Epithelial cell of esophagus (primary cell): ENCODE data around the gene FHIT.

Experiments used
- DNase-seq: peaks from one replicate; pipeline ENCODE4 v3.0.0; 2010; ENCODE audit warnings: low read depth
- H3K4me3 ChIP-seq: 2 replicates; pipeline ENCODE4 v1.5.1; 2011; ENCODE audit warnings: mild to moderate bottlenecking, low read length, control low read depth
- TF ChIP-seq, protein P1 (sequence below): IDR thresholded peaks from 2 replicates; pipeline ENCODE4 v1.5.1; 2011; ENCODE audit warnings: low read depth, mild to moderate bottlenecking, low read length, control low read depth, inconsistent platforms; ENCODE audit not compliant: insufficient read depth; ENCODE audit errors: missing control alignments

FHIT gene

DNA sequence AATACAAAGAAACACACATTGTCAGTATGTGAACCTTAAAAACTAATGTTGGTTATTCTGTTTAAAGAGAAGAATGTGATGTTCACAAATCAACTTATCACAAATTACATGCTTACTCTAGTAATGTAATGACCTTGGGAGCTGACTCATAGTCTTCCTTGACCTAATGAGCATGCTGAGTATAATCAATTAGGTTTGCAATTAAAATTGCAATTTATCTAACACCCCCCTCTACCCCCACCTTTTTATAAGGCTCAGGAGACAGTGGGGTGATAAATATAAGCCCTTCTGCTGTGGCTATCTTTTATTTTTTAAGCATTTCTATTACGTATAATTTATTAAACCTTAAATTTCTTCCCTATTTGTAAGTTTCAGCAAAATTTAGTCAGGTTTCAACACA, 1253.7 kb downstream of the FHIT start:
- TF ChIP-seq, protein P1, sequence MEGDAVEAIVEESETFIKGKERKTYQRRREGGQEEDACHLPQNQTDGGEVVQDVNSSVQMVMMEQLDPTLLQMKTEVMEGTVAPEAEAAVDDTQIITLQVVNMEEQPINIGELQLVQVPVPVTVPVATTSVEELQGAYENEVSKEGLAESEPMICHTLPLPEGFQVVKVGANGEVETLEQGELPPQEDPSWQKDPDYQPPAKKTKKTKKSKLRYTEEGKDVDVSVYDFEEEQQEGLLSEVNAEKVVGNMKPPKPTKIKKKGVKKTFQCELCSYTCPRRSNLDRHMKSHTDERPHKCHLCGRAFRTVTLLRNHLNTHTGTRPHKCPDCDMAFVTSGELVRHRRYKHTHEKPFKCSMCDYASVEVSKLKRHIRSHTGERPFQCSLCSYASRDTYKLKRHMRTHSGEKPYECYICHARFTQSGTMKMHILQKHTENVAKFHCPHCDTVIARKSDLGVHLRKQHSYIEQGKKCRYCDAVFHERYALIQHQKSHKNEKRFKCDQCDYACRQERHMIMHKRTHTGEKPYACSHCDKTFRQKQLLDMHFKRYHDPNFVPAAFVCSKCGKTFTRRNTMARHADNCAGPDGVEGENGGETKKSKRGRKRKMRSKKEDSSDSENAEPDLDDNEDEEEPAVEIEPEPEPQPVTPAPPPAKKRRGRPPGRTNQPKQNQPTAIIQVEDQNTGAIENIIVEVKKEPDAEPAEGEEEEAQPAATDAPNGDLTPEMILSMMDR = no peak
- DNase-seq = no peak
- no peak overlapping the region for H3K4me3 ChIP-seq

DNA sequence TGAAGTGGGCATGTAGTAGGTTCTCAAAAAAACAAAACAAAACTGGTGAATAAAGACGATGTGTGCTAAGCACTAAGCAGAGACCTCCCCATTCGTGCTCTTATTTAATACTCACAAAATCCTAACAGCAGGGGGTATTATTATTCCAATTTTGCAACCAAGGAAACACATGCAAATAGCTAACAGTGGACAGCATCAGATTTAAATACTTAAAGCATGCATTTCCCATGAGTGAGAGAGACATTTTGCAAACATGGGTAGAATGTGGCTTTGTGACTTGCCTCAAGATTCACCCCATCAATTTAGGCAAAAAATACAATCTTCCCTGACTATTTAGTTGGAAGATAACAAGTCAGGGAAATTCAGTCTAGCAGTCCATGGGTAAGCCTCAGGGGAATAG, 1255.2 kb downstream of the FHIT start:
- TF ChIP-seq, protein P1 = no peak
- no peak overlapping the region for H3K4me3 ChIP-seq
- DNase-seq = no peak

DNA sequence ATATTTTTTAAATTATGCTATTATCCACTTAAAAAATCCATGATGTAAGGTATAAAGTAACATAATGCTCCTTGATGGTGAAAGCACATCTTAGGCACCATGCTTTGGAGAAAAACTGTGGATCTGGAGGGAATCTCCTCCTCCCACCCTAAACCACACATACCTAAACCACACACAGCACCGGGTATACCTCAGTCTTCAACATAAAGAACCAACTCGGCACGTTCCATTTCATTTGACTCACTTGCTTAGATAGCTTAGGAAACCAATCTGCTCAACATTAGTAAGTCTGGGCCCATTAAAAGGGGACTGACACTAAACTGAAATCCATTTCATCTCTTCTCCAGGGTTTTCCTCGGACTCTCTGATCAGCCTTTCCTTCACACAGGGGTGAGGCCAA, 1255.7 kb downstream of the FHIT start:
- DNase-seq = no peak
- H3K4me3 ChIP-seq = no peak overlapping the region
- TF ChIP-seq, protein P1 = no peak

DNA sequence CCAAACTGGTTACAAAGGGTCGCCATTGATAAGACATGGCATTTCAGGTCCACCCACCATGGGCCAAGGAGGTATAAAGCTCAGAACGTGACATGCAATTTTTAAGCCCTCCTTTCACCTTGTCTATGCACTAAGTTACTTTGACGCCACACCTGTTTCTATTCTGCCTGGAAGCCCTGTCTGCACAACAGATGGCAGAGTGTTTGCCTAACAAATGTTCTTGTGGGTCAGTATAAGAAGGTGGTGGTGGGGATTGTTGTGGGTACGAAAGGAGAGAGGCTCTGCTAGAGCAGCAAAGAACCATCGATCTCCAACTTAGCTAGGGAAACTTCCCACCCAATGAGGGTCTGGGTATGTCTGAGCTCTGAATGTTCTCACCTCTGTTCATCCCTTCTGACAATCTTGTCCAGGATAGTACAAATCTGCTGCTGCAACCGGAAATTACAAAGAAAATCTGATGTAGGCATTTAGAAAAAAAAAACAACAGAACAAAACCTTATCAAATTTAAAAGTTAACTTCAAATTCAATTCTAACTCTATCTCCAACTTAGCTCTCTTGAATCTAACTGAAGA, 1256.4 kb downstream of the FHIT start:
- H3K4me3 ChIP-seq = no peak overlapping the region
- DNase-seq = no peak
- TF ChIP-seq, protein P1 = no peak

DNA sequence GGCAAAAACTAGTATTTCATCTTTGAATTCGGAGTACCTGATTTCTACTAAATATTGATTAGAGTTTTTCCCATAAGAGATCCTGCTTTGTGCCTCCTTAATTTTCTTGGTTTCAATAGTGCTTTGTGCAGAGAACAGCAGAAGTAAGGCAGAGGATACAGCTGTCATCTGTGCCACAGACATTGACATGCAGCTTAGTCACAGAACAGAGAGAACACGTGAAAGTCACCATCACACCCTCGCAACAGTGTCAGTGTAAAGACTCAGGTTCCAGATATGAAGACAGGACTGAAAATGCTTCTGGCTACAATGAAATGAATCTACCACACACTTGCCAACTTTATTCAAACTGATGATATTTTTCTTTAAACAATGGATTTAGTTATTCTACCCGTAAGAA, 1258.7 kb downstream of the FHIT start:
- DNase-seq = no peak
- H3K4me3 ChIP-seq = no peak overlapping the region
- TF ChIP-seq, protein P1 = no peak

DNA sequence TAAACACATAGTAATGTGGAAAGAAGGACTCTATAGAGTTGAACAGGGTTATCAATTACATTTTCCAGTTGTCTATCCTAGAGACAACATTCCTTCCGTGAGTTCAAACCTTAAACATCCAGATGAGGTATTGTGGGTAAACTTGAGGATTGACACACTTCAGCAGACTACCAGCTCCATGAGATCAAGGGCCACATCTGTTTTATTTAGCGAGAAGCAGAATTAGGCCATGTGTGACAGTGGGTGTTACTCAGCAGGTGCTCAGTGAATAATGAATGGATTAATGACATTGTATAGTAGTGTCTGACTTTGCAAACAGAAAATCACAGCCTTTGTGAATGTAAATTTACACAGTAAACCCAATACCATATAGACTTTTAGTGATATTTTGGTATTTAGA, 1260.3 kb downstream of the FHIT start:
- no peak for DNase-seq
- H3K4me3 ChIP-seq = no peak overlapping the region
- TF ChIP-seq, protein P1 = no peak

DNA sequence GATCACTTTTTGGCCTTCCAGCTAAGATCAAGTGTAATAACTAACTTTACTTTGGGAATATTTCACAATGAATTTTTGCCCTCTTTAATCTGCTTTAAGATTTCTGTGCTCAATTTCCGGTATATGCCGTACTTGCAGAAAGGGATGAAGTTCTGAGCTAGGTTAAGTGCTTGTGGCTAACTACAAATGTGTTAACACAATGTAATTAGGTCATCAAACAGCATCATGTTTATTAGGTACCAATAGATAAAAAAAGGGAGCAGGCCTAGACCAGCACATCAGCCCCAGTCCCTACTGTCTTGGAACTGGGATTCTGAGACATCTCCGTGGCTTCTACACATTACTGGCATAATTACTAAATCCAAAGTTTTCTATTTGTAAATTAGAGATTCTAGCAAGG, 1268.7 kb downstream of the FHIT start:
- TF ChIP-seq, protein P1 = no peak
- DNase-seq = no peak
- no peak overlapping the region for H3K4me3 ChIP-seq
